ENCODE results near the gene OR52A1. TPM values are rescaled to one million over a fixed set of nuclear protein-coding genes. Genes with fewer than 3 reads are reported as not detected.

The OR52A1 gene
- total and polyA plus RNA-seq, 2 of the 8 experiments (the other 6 are each of a cell fraction or from before 2014, with no cell fraction given), result 5.9 to 12.2 TPM

DNA sequence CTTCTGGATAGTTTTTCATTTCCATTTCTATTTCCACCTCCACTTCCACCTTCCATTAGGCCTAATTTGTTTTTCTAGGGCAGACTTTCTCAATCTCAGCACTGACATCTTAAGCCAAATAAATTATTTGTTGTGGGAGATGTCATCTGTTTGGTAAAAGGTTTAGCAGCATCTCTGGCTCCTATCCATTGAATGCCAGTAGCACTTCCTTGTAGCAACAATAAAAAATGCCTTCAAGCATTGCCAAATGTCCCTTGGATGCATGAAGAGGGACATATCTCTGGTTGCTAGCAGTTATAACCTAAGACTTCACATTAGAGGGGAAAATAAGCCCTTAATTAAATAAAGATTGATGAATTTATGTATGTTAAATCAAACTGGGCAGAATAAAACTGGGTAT, 18.3 kb downstream of the OR52A1 start (continued):
- no peak for TF ChIP-seq SUZ12 (IDR thresholded peaks at IDR 0.05; ENCODE audit: low read length)
